Measurements from ENCODE around the gene ZNF207. TPM values are rescaled to one million over a fixed set of nuclear protein-coding genes. Genes with fewer than 3 reads are reported as not detected.

Gene ZNF207
- total and polyA plus RNA-seq, 2 of the 8 experiments (the other 6 are each of a cell fraction or from before 2014, with no cell fraction given), result 268 to 286 TPM

DNA sequence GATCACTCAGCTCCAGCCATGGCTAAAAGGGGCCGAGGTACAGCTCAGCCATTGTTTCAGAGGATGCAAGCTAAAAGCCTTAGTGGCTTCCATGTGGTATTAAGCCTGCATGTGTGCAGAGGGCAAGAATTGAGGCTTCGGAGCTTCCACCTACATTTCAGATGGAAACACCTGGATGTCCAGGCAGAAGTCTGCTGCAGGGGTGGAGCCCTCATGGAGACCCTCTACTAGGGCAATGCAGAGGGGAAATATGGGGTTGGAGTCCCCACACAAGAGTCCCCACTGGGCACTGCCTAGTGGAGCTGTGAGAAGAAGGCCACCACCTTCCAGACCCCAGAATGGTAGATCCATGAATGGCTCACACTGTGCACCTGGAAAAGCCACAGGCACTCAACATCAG lies 79.6 kb downstream of the ZNF207 start:
- no peak overlapping the region for H2AFZ ChIP-seq (ENCODE audit: low read length)
- H3K27ac ChIP-seq (ENCODE audit: low read depth, low read length), result no peak overlapping the region
- no peak overlapping the region for H3K4ac ChIP-seq (replicated peaks; ENCODE audit: insufficient read length, low read depth, low read length)
- H3K36me3 ChIP-seq (ENCODE audit: control insufficient read depth in 2 of 4, insufficient read depth in 4 of 4, low read length in 3 of 4), result no peaks in the 10 kb centered on the region
- FAIRE-seq (no peak), DNase-seq (ENCODE audit: low read depth in 1 of 2, low spot score in 2 of 2) (no peak)
- no peaks in the 10 kb centered on the region for H3K4me1 ChIP-seq (replicated peaks in 1 of 4; ENCODE audit: control insufficient read depth in 3 of 4, insufficient read depth in 4 of 4, low read length in 3 of 4)
- H3K27me3 ChIP-seq (replicated peaks in 1 of 4; ENCODE audit: control insufficient read depth in 3 of 4, extremely low read depth in 1 of 4, insufficient read depth in 3 of 4, low read length in 3 of 4), result no peaks in the 10 kb centered on the region
- no peak overlapping the region for H2BK15ac ChIP-seq (ENCODE audit: low read length)
- no peaks in the 10 kb centered on the region for H3K23me2 ChIP-seq (ENCODE audit: low read depth, low read length)
- no peak overlapping the region for H3K14ac ChIP-seq (ENCODE audit: insufficient read length)
- POLR2A ChIA-PET (ENCODE audit: partially characterized antibody), result interaction anchor here (1.7 kb wide), 1 partner anchor 14 kb away, joined by 5 read pairs; the partner anchor contains the start of gene PSMD11
- H3K4me2 ChIP-seq (ENCODE audit: insufficient read depth in 1 of 2, low read depth in 2 of 2, low read length in 2 of 2), result no peak overlapping the region
- 93% methylated on average over 2 of the region's 2 CpGs; no CpG with 5 or more reads in 1 of the 2 experiments for WGBS, 2 experiments (ENCODE audit: extremely low coverage in 1 of 2, insufficient coverage in 1 of 2, insufficient read length in 1 of 2, insufficient replicate concordance in 2 of 2, low coverage in 1 of 2, low lambda C conversion rate in 2 of 2, missing lambda C conversion rate in 1 of 2)
- no peak overlapping the region for H4K91ac ChIP-seq (replicated peaks; ENCODE audit: insufficient read length, low read length)
- no peak overlapping the region for H3K23ac ChIP-seq (ENCODE audit: insufficient read length)
- H4K5ac ChIP-seq (ENCODE audit: insufficient read length, low read depth, low read length), result no peak overlapping the region
- H4K8ac ChIP-seq (ENCODE audit: extremely low read depth, insufficient read depth, low read length), result no peak overlapping the region
- peaks cover 12% of the 10 kb centered on the region in 2 experiments for H3K9me3 ChIP-seq (ENCODE audit: insufficient read depth in 2 of 2, low read depth in 1 of 2, low read length in 1 of 2)
- no peak overlapping the region for H3K18ac ChIP-seq (ENCODE audit: extremely low read depth, low read length)
- no peak overlapping the region for H3K9ac ChIP-seq (replicated peaks in 1 of 4; ENCODE audit: extremely low read depth in 1 of 4, low read depth in 3 of 4, low read length in 3 of 4)
- H3K4me3 ChIP-seq (ENCODE audit: extremely low read depth in 1 of 4, insufficient read depth in 2 of 4, low read depth in 3 of 4, low read length in 4 of 4), result no peak overlapping the region
- H2AK5ac ChIP-seq (ENCODE audit: low read depth, low read length), result no peak overlapping the region
- TF ChIP-seq HDAC2 (IDR thresholded peaks at IDR 0.05; ENCODE audit: borderline replicate concordance in 1 of 2, low read depth in 2 of 2, low read length in 2 of 2), result no peak
- no peak for TF ChIP-seq RFX5 (IDR thresholded peaks at IDR 0.05; ENCODE audit: borderline replicate concordance, low read depth, low read length)
- TF ChIP-seq EP300 (IDR thresholded peaks at IDR 0.05; ENCODE audit: borderline replicate concordance in 1 of 2, low read depth in 2 of 2, low read length in 2 of 2), result no peak
- H4K20me1 ChIP-seq (replicated peaks in 1 of 2; ENCODE audit: control insufficient read depth in 1 of 2, insufficient read depth in 2 of 2, low read length in 2 of 2), result no peaks in the 10 kb centered on the region
- no peak overlapping the region for H2BK20ac ChIP-seq (ENCODE audit: low read length)
- no peaks in the 10 kb centered on the region for H3K79me1 ChIP-seq (ENCODE audit: low read depth, low read length)
- H3K79me2 ChIP-seq (ENCODE audit: control insufficient read depth in 1 of 2, insufficient read depth in 2 of 2, low read length in 2 of 2), result no peaks in the 10 kb centered on the region
- no peak overlapping the region for H2BK5ac ChIP-seq (ENCODE audit: low read depth, low read length)
- CTCF ChIA-PET (ENCODE audit: partially characterized antibody), result interaction anchor here (1.1 kb wide), 1 partner anchor 15 kb away, joined by 4 read pairs; the partner anchor contains the start of gene PSMD11
- H3K56ac ChIP-seq (replicated peaks; ENCODE audit: insufficient read length, low read depth, low read length), result no peak overlapping the region
- H2BK120ac ChIP-seq (replicated peaks; ENCODE audit: low read depth, low read length), result no peak overlapping the region
- no peak overlapping the region for H2BK12ac ChIP-seq (ENCODE audit: low read depth, low read length)
